Neural progenitor cell (in vitro differentiated cells): ENCODE measurements around the gene ATXN7. TPM values are rescaled to one million over a fixed set of nuclear protein-coding genes. Genes with fewer than 3 reads are reported as not detected.
A peak's percentile ranks its signal among the peaks of the same experiment; 100 is the strongest.

Experiments
- DNase-seq: peaks from one replicate; pipeline ENCODE4 v3.0.0-alpha.2; 2016; ENCODE audit warnings: low spot score
- H2AFZ ChIP-seq: fragments of 200-600 bp; sonication (generic); replicated peaks from 2 replicates; pipeline ENCODE4 v1.6.1; 2016; ENCODE audit warnings: antibody characterized with exemption
- H3F3A ChIP-seq: fragments of 200-600 bp; sonication (generic); 2 replicates; pipeline ENCODE4 v1.6.1; 2016; ENCODE audit warnings: antibody characterized with exemption, low read depth
- H3K27ac ChIP-seq: fragments of 200-600 bp; sonication (generic); 2 replicates; pipeline ENCODE4 v1.5.1; 2016; ENCODE audit warnings: mild to moderate bottlenecking
- H3K27me3 ChIP-seq: fragments of 200-600 bp; sonication (generic); 2 replicates; pipeline ENCODE4 v1.6.1; 2016; ENCODE audit warnings: mild to moderate bottlenecking, moderate library complexity
- H3K36me3 ChIP-seq: fragments of 200-600 bp; sonication (generic); 2 replicates; pipeline ENCODE4 v1.5.1; 2016
- H3K4me1 ChIP-seq: fragments of 200-600 bp; sonication (generic); 2 replicates; pipeline ENCODE4 v1.6.1; 2016; ENCODE audit warnings: mixed run types
- H3K4me2 ChIP-seq: fragments of 200-600 bp; sonication (generic); 2 replicates; pipeline ENCODE4 v1.6.1; 2016
- H3K4me3 ChIP-seq: fragments of 200-600 bp; sonication (generic); 2 replicates; pipeline ENCODE4 v1.5.1; 2016
- H3K79me2 ChIP-seq: fragments of 200-600 bp; sonication (generic); 2 replicates; pipeline ENCODE4 v1.6.1; 2016; ENCODE audit warnings: low read depth
- H3K9ac ChIP-seq: fragments of 200-600 bp; sonication (generic); 2 replicates; pipeline ENCODE4 v1.6.1; 2016
- H3K9me3 ChIP-seq: fragments of 200-600 bp; sonication (generic); 2 replicates; pipeline ENCODE4 v1.5.1; 2016; ENCODE audit warnings: low read depth
- H4K20me1 ChIP-seq: fragments of 200-600 bp; sonication (generic); 2 replicates; pipeline ENCODE4 v1.6.1; 2016; ENCODE audit warnings: low read depth
- H3K27ac Mint-ChIP-seq: 3 replicates; pipeline ENCODE4 v1.8.0; 2021; ENCODE audit warnings: mixed read lengths
- H3K27me3 Mint-ChIP-seq: 2 replicates; pipeline ENCODE4 v1.8.0; 2022; ENCODE audit warnings: low read depth, mild to moderate bottlenecking, inconsistent platforms, moderate library complexity, mixed read lengths; ENCODE audit not compliant: insufficient read depth
- H3K36me3 Mint-ChIP-seq: 3 replicates; pipeline ENCODE4 v1.8.0; 2021; ENCODE audit warnings: mixed read lengths
- H3K4me1 Mint-ChIP-seq: 3 replicates; pipeline ENCODE4 v1.8.0; 2021; ENCODE audit warnings: mixed read lengths
- H3K4me3 Mint-ChIP-seq: 3 replicates; pipeline ENCODE4 v1.8.0; 2021; ENCODE audit warnings: mild to moderate bottlenecking, moderate library complexity, mixed read lengths
- H3K9me3 Mint-ChIP-seq: 3 replicates; pipeline ENCODE4 v1.8.0; 2020; ENCODE audit warnings: mixed read lengths
- CTCF ChIP-seq: fragments of 200-600 bp; sonication (generic); IDR thresholded peaks from 2 replicates; pipeline ENCODE4 v1.5.1; 2017; ENCODE audit warnings: antibody characterized with exemption, mild to moderate bottlenecking
- EZH2 ChIP-seq: fragments of 200-600 bp; sonication (generic); IDR thresholded peaks from 2 replicates; pipeline ENCODE4 v1.6.1; 2017; ENCODE audit warnings: antibody characterized with exemption, mild to moderate bottlenecking, moderate library complexity
- EZH2phosphoT487 ChIP-seq: fragments of 200-600 bp; sonication (generic); IDR thresholded peaks from 2 replicates; pipeline ENCODE4 v1.6.1; 2017; ENCODE audit warnings: antibody characterized with exemption
- total RNA-seq: library from RNA; depleted of rRNA; stranded (reverse); fragments of >200 nt; gene quantifications from 2 replicates; pipeline ENCODE4 v1.2.3, GENCODE V29; 2015; ENCODE audit warnings: low replicate concordance

The ATXN7 gene
- total RNA-seq, 1 donor from 2014 or later, result 30.4 TPM

GRCh38 chr3:63961891-63962290 lies 98.2 kb downstream of the ATXN7 start:
- H3K27me3 ChIP-seq, result no peaks in the 10 kb centered on the region
- no peak overlapping the region for H3K4me3 ChIP-seq
- peaks cover 63% of the 10 kb centered on the region for H3F3A ChIP-seq
- no peak overlapping the region for H3K4me3 Mint-ChIP-seq
- no peaks in the 10 kb centered on the region for H3K9me3 Mint-ChIP-seq
- H2AFZ ChIP-seq, result no peak overlapping the region
- no peak overlapping the region for H3K4me2 ChIP-seq
- peaks cover 60% of the 10 kb centered on the region for H3K4me1 Mint-ChIP-seq
- H3K27ac Mint-ChIP-seq, result no peak overlapping the region
- H3K27me3 Mint-ChIP-seq, result no peaks in the 10 kb centered on the region
- no peak overlapping the region for H3K27ac ChIP-seq
- no peaks in the 10 kb centered on the region for H3K9me3 ChIP-seq
- TF ChIP-seq CTCF (peak; percentile 60), EZH2 (no peak), EZH2phosphoT487 (no peak)
- peaks cover 68% of the 10 kb centered on the region for H3K79me2 ChIP-seq
- no peaks in the 10 kb centered on the region for H3K36me3 Mint-ChIP-seq
- no peak overlapping the region for H3K9ac ChIP-seq
- DNase-seq, result no peak
- H4K20me1 ChIP-seq, result no peaks in the 10 kb centered on the region
- H3K36me3 ChIP-seq, result no peaks in the 10 kb centered on the region
- peaks cover 76% of the 10 kb centered on the region for H3K4me1 ChIP-seq

- H3K27me3 Mint-ChIP-seq, result peaks cover 2% of the 10 kb centered on the region
- H3F3A ChIP-seq, result peaks cover 73% of the 10 kb centered on the region
- H3K9me3 ChIP-seq, result no peaks in the 10 kb centered on the region
- H3K27ac Mint-ChIP-seq, result peak overlapping the region; percentile 85
- H3K9me3 Mint-ChIP-seq, result no peaks in the 10 kb centered on the region
- H2AFZ ChIP-seq, result no peak overlapping the region
- H3K27ac ChIP-seq, result peak overlapping the region; percentile 67
- H3K36me3 ChIP-seq, result no peaks in the 10 kb centered on the region
- H3K79me2 ChIP-seq, result peaks cover 68% of the 10 kb centered on the region
- no peak overlapping the region for H3K9ac ChIP-seq
- H4K20me1 ChIP-seq, result no peaks in the 10 kb centered on the region
- no peak overlapping the region for H3K4me3 ChIP-seq
- no peak overlapping the region for H3K4me3 Mint-ChIP-seq
- no peaks in the 10 kb centered on the region for H3K36me3 Mint-ChIP-seq
- TF ChIP-seq EZH2phosphoT487 (no peak), EZH2 (no peak), CTCF (no peak)
- H3K4me1 Mint-ChIP-seq, result peaks cover 70% of the 10 kb centered on the region
- peaks cover 78% of the 10 kb centered on the region for H3K4me1 ChIP-seq
- DNase-seq, result peak; percentile 53
- H3K4me2 ChIP-seq, result peak overlapping the region; percentile 91
- H3K27me3 ChIP-seq, result no peaks in the 10 kb centered on the region
Observed at GRCh38 chr3:63963496-63963895, 99.8 kb downstream of the ATXN7 start.

DNA sequence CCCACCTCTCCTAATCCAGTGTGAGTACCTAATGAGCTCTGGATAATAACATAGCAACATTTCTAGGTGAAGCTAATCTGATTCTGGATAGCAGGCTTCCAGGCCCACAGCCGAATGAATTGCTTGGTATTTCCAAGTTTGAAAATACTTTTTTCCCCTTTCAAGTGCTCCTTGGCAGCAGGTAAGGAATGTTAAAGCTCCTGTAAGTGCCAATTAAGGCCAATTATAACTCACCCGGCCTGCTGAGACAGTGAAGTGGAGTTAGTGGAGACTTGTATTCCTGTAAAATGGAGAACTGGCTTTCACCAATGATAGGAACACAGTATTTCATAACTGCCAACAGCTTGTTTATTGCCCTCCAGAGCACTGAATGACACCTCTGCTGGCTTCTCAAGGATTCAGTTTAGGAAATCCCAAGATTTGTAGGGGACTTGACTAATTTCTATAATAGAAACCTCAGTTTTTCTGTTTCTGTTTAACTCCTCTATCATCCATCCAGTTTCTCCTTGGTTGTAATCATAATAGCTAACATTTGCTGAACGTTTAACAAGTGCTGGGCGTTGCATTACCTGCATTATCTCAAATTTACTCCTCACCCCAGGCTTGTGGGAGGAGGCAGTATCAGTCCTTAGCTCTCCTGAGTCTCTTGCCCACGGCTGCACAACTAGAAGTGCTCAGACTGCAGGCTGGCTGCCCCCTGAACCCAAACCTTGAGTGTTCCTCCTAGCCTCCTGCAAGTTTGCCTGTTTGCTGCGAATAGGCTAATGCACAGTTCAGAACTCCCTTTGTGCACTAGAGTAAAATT lies 101.2 kb downstream of the ATXN7 start:
- Mint-ChIP-seq H3K4me3 (no peak overlapping the region), H3K4me1 (peaks cover 75% of the 10 kb centered on the region)
- H3K4me2 ChIP-seq, result peak overlapping the region; percentile 91

More for the DNA sequence above, 101.2 kb downstream of the ATXN7 start:
- Histone ChIP-seq H3K27ac (peak overlapping the region; percentile 67), H3K79me2 (peaks cover 69% of the 10 kb centered on the region), H4K20me1 (no peaks in the 10 kb centered on the region), H3K4me3 (no peak overlapping the region), H3K4me1 (peaks cover 79% of the 10 kb centered on the region), H3K27me3 (no peaks in the 10 kb centered on the region), H3K9me3 (no peaks in the 10 kb centered on the region), H3K9ac (no peak overlapping the region), H3F3A (peaks cover 83% of the 10 kb centered on the region), H2AFZ (no peak overlapping the region), H3K36me3 (no peaks in the 10 kb centered on the region)
- Mint-ChIP-seq H3K36me3 (no peaks in the 10 kb centered on the region), H3K9me3 (no peaks in the 10 kb centered on the region), H3K27me3 (peaks cover 2% of the 10 kb centered on the region), H3K27ac (peak overlapping the region; percentile 98)
- no peak for TF ChIP-seq EZH2
- TF ChIP-seq EZH2phosphoT487, result no peak
- no peak for TF ChIP-seq CTCF
- DNase-seq, result peak; percentile 40
